HG03457 (cell line): ENCODE measurements around the gene LSM10.
A peak's percentile ranks its signal among the peaks of the same experiment; 100 is the strongest.

Experiments used
- ATAC-seq: cut with Tn5 transposase; IDR thresholded peaks from one replicate; pipeline ENCODE4 v1.9.1; 2021; ENCODE audit warnings: moderate number of reproducible peaks; ENCODE audit not compliant: unreplicated experiment

LSM10 gene

GRCh38 chr1:36397378-36398230, at the start of gene LSM10:
Gene LSM10 (minus strand): TSS chr1:36397908. CDS start chr1:36394129, 3,779 bp downstream.
- ATAC-seq: peak; percentile 60

GRCh38 chr1:36447450-36447849, 49.7 kb upstream of the LSM10 start:
- ATAC-seq: no peak

DNA sequence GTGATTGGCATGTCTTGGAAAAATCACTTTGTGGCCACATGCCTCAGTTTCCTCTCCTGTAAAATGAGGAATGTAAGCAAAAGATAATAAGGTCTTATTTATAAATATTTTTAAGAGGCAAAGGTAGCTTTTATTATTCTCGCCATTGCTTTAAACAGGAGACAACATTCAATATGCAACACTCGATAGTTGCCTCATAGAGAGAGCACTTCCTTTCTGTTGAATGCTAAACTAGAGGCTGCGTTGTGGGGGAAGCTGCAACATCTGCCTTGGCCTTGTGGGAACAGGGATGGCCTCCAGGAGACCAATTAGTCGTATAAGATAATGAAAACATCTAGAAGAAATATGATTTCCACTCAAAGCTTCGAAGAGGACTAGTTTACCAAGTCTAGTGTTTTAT, 49.0 kb upstream of the LSM10 start:
- no peak for ATAC-seq

DNA sequence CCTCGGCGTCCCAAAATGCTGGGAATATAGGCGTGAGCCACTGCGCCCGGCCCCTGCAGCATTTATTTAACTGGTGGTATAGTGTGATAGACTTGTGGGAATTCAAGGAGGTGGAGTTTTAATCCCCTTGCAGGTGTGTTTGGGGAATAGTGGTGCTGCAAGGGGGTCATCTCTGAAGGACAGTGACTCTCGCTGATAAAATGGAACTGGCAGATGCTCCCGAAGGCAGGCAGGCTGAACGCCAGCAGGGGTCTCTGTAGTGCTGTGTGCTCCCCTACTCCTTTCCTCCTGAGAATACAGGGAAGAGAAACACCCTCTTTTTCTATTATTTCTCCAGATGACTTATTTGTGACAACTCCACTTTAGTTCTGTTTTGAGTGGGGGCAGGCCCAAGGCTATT, 48.6 kb upstream of the LSM10 start:
- no peak for ATAC-seq

- no peak for ATAC-seq
Measured at GRCh38 chr1:36443297-36443696, 45.6 kb upstream of the LSM10 start.

DNA sequence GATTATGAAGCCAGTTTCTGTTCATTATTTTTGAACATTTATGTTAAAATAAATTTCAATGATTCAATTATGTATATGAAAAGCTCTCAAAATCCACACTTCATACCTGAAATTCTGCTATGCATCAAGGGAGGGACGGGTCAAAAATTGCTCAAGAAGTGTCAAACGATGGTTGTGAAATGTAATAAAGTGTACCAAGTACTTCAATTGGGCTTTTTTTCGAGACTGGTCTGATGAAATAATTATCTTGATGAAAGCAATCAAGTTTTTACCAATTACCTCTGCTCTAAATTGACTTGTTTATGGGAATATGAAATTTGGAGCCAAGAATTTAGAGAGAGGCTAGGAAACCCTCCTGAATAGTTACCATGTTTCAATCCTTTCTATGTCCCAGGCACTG, 44.6 kb upstream of the LSM10 start:
- no peak for ATAC-seq

DNA sequence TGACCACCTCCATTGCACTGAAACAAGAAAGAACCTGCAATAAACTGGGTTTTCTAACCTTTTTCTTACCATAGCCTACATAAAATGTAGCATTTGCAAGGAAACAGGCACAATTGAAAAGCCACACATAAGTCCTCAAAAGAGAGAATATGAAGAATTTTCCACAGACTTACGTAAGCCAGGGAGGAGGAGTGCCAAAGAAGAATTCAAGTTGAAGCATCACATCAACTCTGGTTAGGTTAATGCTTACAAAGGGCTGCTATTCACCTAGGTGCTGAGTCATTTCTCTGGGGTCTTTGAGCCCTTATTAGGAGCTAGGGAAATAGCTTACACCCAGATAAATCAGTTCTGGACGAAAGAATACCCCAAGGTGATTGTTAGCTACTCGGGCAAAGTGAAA, 42.9 kb upstream of the LSM10 start:
- no peak for ATAC-seq

- ATAC-seq: no peak
Measured at GRCh38 chr1:36440044-36440443, 42.3 kb upstream of the LSM10 start.

DNA sequence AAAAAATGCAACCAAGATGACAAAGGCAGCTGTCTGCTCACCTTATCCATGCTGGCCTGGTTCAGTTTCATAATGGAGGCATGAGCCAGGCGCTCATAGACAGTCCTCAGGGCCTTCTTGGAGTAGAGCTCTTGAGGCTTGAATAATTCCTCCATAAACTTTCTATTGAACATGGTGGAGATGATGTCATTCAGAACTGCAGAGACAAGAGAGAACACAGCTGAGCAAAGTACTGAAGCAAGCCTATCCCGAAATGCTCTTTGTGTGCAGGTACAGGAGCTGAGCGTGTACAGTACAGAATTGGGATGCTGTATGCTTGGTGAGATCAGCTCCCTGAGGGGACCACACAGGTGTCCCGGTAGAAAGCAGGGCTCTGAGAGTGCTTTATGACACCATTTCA, 41.0 kb upstream of the LSM10 start:
- no peak for ATAC-seq

- ATAC-seq: no peak
Measured at GRCh38 chr1:36436821-36437220, 39.1 kb upstream of the LSM10 start.

GRCh38 chr1:36433102-36433501, 35.4 kb upstream of the LSM10 start:
- ATAC-seq: no peak

DNA sequence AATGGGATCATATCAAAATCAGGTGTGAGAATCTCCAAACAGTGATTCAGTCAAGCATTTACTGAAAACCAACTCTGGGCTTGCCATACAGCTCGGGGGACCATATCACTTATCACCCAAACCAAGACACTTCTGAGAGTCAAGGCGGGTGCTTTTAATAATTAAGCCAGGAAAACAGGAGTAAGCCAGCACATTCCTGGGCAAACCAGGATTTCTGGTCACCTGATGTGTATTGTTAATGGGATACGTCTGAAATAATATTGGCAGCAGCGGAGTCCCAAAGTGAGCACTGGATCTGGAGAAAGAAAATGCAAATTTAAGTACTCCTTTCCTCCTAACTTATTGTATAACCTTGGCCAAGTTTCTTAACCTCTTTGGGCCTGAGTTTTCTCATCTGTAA, 34.9 kb upstream of the LSM10 start:
- no peak for ATAC-seq

GRCh38 chr1:36425791-36426190, 28.1 kb upstream of the LSM10 start:
- ATAC-seq: no peak

DNA sequence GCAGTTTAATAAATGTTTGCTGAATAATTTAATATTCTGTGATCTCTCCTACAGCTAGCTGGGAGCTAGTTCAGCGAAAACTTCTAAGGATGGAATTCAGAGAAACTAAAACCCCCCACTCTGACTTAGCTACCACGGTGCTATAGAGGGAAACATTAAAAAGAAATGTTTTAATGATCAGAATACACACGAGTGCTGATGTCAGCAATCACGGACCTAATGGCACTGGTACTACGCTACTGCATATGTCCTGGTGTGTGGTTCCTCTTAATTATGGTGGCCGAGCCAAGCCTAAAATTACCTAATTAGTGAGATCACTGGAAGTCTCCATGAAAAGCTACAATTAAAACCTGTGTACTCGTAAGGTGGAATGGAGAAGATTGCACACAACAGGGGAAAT, 23.9 kb upstream of the LSM10 start:
- no peak for ATAC-seq

DNA sequence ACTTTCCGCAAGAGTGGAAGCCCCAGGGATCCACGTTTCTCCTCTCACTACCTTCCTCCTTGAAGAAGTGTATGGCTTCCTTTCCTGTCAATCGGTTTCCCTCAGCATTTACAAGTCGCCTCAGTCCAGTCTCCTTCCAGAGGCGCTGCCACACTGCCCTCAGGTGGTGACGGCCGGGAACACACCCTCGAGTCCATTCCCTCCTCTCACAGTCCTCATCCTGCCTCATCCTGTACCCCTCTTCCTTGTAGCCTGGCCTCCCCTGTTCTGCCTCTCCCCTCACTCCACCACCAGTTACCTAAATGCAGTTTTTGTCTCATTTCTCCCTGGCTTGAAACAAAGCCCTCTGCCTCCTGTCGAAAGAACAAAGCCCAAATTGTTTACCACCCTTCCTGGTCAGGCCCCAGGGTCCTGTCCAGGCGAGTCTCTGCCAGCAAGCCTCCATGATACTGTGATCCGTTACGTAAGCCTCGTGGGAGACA, 23.2 kb upstream of the LSM10 start:
- ATAC-seq: no peak

- ATAC-seq: no peak
Measured at GRCh38 chr1:36420409-36420808, 22.7 kb upstream of the LSM10 start.

DNA sequence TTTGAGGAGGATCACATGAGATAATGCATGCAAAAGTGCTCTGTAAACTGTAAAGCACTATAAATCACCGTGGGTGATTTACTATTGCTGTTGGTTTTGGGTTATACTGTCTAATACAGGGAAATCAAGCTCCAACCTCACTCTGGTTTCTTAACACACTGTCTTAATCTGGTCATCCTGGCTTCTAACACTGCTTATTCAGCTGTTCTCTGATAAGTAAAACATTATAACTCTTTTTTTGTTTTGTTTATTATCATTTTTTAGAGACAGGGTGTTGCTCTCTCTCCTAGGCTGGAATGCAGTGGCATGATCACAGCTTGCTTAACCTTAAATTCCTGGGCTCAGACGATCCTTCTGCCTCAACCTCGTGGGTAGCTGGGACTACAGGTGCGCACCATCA, 21.9 kb upstream of the LSM10 start:
- ATAC-seq: no peak

- ATAC-seq: no peak
Measured at GRCh38 chr1:36419140-36419539, 21.4 kb upstream of the LSM10 start.

GRCh38 chr1:36417931-36418330, 20.2 kb upstream of the LSM10 start:
- no peak for ATAC-seq

- no peak for ATAC-seq
Measured at GRCh38 chr1:36415661-36416326, 18.1 kb upstream of the LSM10 start.

- no peak for ATAC-seq
Measured at GRCh38 chr1:36414384-36414783, 16.7 kb upstream of the LSM10 start.
